ENCODE data around the gene ENTHD1. TPM values are rescaled to one million over a fixed set of nuclear protein-coding genes. Genes with fewer than 3 reads are reported as not detected.

The ENTHD1 gene
- total RNA-seq, 1 experiment from 2014 or later = not detected

- H3K18ac ChIP-seq (ENCODE audit: insufficient read length, low read depth, low read length) = no peak overlapping the region
- no peaks in the 10 kb centered on the region for H3K79me2 ChIP-seq (ENCODE audit: insufficient read depth, low read length)
- H3K14ac ChIP-seq (ENCODE audit: insufficient read depth, low read length) = no peak overlapping the region
- H3K79me1 ChIP-seq (ENCODE audit: insufficient read depth, low read depth, low read length, poor library complexity, severe bottlenecking) = no peaks in the 10 kb centered on the region
- WGBS (ENCODE audit: extremely low coverage, insufficient read length, low lambda C conversion rate) = no CpG with 5 or more reads among the region's 2 CpGs
- no peak overlapping the region for H2BK20ac ChIP-seq (ENCODE audit: low read depth, low read length, poor library complexity, severe bottlenecking)
- no peak overlapping the region for H3K4me2 ChIP-seq (ENCODE audit: insufficient read depth, insufficient read length, low read length)
- no peak overlapping the region for H3K4ac ChIP-seq (ENCODE audit: low read depth, low read length)
- no peaks in the 10 kb centered on the region for H4K20me1 ChIP-seq (ENCODE audit: control insufficient read depth, insufficient read depth, insufficient read length)
- no peaks in the 10 kb centered on the region for H3K27me3 ChIP-seq (ENCODE audit: insufficient read depth, low read length)
- no peak overlapping the region for H2AFZ ChIP-seq (ENCODE audit: low read length)
- no peaks in the 10 kb centered on the region for H3K9me3 ChIP-seq (ENCODE audit: control insufficient read depth, low read depth, low read length)
- H3K9ac ChIP-seq (ENCODE audit: extremely low read depth, insufficient read length, low read length) = no peak overlapping the region
- no peak overlapping the region for H4K91ac ChIP-seq (ENCODE audit: insufficient read length, low read depth, low read length)
- H2BK15ac ChIP-seq (ENCODE audit: low read depth, low read length) = no peak overlapping the region
- no peaks in the 10 kb centered on the region for H3K4me1 ChIP-seq (ENCODE audit: insufficient read depth, low read length)
- H2AK5ac ChIP-seq (ENCODE audit: insufficient read length, low read length) = no peak overlapping the region
- H3K36me3 Mint-ChIP-seq (ENCODE audit: insufficient read depth in 1 of 3, low read depth in 3 of 3) = no peaks in the 10 kb centered on the region
- no peaks in the 10 kb centered on the region for H3K23me2 ChIP-seq (ENCODE audit: insufficient read length, low read depth, low read length, poor library complexity, severe bottlenecking)
- no peak overlapping the region for H4K5ac ChIP-seq (ENCODE audit: insufficient read length, low read depth, low read length)
- H3K9me3 Mint-ChIP-seq = no peaks in the 10 kb centered on the region
- no peak overlapping the region for H4K8ac ChIP-seq (replicated peaks; ENCODE audit: insufficient read length, low read depth, low read length)
- no peak overlapping the region for H2BK12ac ChIP-seq (ENCODE audit: insufficient read length, low read depth, low read length)
- no peak overlapping the region for H3K4me3 Mint-ChIP-seq
- no peak overlapping the region for H3K56ac ChIP-seq (ENCODE audit: insufficient read length, low read depth, low read length)
- no peak overlapping the region for H3T11ph ChIP-seq (ENCODE audit: low read length)
- H3K4me1 Mint-ChIP-seq = no peaks in the 10 kb centered on the region
- no peak for DNase-seq
- peaks cover 19% of the 10 kb centered on the region for H3K27me3 Mint-ChIP-seq (ENCODE audit: low read depth)
- H3K27ac Mint-ChIP-seq = no peak overlapping the region; a peak in 1 of 7 replicates
- no peak overlapping the region for H3K27ac ChIP-seq (ENCODE audit: insufficient read length, low read depth, low read length)
- no peak overlapping the region for H2BK120ac ChIP-seq (ENCODE audit: low read depth, low read length, poor library complexity, severe bottlenecking)
- TF ChIP-seq CTCF (conservative IDR thresholded peaks at IDR 0.05) = no peak
- no peak overlapping the region for H2BK5ac ChIP-seq (ENCODE audit: insufficient read length, low read length)
- H3K23ac ChIP-seq (ENCODE audit: insufficient read length, low read depth, low read length) = no peak overlapping the region
Measured at GRCh38 chr22:39789788-39790187, 103.8 kb downstream of the ENTHD1 start.
